Activated naive CD8-positive, alpha-beta T cell treated with anti-CD3 and anti-CD28 coated beads for 36 hours (primary cell): ENCODE data around the gene PDCD1. TPM values are rescaled to one million over a fixed set of nuclear protein-coding genes. Genes with fewer than 3 reads are reported as not detected.

Source experiments
- DNase-seq: peaks from one replicate; pipeline ENCODE4 v3.0.0; 2021
- H3K27ac Mint-ChIP-seq: one replicate; pipeline ENCODE4 v1.8.0; 2022; ENCODE audit warnings: mild to moderate bottlenecking, moderate library complexity, mixed read lengths
- H3K27me3 Mint-ChIP-seq: one replicate; pipeline ENCODE4 v1.8.0; 2022; ENCODE audit warnings: mild to moderate bottlenecking, mixed read lengths
- H3K36me3 Mint-ChIP-seq: one replicate; pipeline ENCODE4 v1.8.0; 2021; ENCODE audit warnings: mild to moderate bottlenecking, mixed read lengths
- H3K4me1 Mint-ChIP-seq: one replicate; pipeline ENCODE4 v1.8.0; 2021; ENCODE audit warnings: mixed read lengths
- H3K4me3 Mint-ChIP-seq: one replicate; pipeline ENCODE4 v1.8.0; 2022; ENCODE audit warnings: mild to moderate bottlenecking, moderate library complexity, mixed read lengths
- H3K9me3 Mint-ChIP-seq: one replicate; pipeline ENCODE4 v1.8.0; 2022; ENCODE audit warnings: mixed read lengths
- total RNA-seq, 2 experiments: library from RNA; stranded (reverse); gene quantifications; one replicate each; pipeline ENCODE4 v1.2.3, GENCODE V29; 2021

The PDCD1 gene
- total RNA-seq, 2 experiments from 2014 or later = 24.3 TPM

DNA sequence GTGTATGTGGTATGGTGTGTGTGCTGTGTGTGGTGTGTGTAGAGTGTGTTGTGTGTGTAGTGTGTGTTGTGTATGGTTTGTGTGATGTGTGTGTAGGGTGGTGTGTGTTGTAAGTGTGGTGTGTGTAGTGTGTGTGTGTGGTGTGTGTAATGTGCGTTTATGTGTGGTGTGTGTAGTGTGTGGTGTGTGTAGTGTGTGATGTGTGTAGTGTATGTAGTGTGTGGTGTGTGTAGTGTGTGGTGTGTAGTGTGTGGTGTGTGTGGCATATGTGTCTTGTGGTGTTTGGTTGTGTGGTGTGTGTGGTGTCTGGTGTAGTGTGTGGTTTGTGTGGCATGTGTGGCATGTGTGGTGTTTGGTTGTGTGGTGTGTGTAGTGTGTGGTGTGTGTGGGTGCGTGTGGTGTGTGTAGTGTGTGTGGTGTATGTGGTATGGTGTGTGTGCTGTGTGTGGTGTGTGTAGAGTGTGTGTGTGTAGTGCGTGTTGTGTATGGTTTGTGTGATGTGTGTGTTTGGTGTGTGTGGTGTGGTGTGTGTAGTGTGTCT is 6.8 kb upstream of the PDCD1 start:
- Mint-ChIP-seq H3K27me3 (peaks cover 32% of the 10 kb centered on the region), H3K27ac (no peak overlapping the region), H3K4me1 (peaks cover 65% of the 10 kb centered on the region), H3K36me3 (peaks cover 16% of the 10 kb centered on the region), H3K9me3 (peaks cover 13% of the 10 kb centered on the region), H3K4me3 (no peak overlapping the region)
- no peak for DNase-seq

DNA sequence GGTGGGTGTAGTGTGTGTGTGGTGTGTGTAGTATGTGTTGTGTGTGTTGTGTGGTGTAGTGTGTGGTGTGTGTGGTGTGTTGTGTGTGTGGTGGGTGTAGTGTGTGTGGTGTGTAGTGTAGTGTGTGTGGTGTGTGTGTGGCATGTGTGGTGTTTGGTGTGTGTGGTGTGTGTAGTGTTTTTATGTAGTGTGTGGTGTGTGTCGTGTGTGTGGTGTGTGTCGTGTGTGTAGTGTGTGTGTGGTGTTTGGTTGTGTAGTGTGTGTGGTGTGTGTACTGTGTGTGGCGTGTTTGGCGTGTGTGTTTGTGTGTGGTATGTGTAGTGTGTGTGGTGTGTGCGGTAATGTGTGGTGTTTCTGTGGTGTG is 6.1 kb upstream of the PDCD1 start:
- H3K9me3 Mint-ChIP-seq = peaks cover 13% of the 10 kb centered on the region
- H3K27ac Mint-ChIP-seq = peak overlapping the region; percentile 18
- DNase-seq = no peak
- peaks cover 66% of the 10 kb centered on the region for H3K4me1 Mint-ChIP-seq
- H3K36me3 Mint-ChIP-seq = peaks cover 16% of the 10 kb centered on the region
- peaks cover 32% of the 10 kb centered on the region for H3K27me3 Mint-ChIP-seq
- no peak overlapping the region for H3K4me3 Mint-ChIP-seq

DNA sequence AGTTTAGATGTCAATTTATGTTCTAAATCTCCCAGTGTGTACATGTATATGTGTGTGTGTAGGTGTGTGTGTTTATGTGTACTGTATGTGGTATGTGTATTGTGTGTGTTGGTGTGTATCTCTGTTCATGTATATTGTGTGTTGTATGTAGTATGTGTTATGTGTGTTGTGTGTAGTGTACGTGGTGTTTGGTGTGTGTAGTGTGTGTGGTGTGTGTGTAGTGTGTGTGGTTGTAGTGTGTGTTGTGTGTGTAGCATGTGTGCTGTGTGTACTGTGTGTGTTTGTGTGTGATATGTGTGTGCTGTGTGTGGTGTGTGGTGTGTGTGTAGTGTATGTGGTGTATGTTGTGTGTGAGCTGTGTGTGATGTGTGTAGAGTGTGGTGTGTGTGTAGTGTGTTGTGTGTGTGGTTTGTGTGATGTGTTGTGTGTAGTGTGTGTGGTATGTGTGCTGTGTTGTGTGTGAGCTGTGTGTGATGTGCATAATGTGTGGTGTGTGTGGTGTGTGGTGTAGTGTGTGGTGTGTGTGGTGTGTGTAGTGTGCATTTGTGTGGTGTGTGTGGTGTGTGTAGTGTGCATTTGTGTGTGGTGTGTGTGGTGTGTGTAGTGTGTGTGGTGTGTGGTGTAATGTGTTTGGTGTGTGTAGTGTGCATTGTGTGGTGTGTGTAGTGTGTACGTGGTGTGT is 5.6 kb upstream of the PDCD1 start:
- Mint-ChIP-seq H3K4me3 (peak overlapping the region; percentile 19), H3K36me3 (peaks cover 16% of the 10 kb centered on the region), H3K27ac (peak overlapping the region; percentile 58), H3K4me1 (peaks cover 68% of the 10 kb centered on the region), H3K27me3 (peaks cover 32% of the 10 kb centered on the region), H3K9me3 (peaks cover 13% of the 10 kb centered on the region)
- DNase-seq = no peak

DNA sequence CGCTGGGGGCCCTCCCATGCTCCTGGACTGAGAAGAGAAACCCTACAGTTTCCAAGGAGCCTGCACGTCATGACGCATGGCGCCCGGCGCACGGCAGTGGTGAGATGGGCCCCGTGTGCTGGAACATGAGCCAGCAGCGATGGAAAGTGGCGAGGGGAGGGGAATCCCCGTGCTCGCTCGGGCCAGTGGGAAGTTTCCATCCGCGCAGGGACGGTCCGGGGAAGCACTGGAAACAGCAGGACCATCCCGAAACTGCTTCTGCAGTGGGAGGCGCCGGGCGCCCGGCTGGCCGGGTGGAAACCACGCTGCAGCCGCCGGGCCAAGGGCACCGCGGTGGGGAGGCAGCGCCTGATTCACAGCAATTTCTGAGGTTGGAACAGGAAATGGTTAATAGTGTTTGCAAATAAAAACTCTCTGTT is 4.9 kb upstream of the PDCD1 start:
- Mint-ChIP-seq H3K27me3 (peaks cover 32% of the 10 kb centered on the region), H3K27ac (peak overlapping the region; percentile 86), H3K4me1 (peaks cover 60% of the 10 kb centered on the region), H3K36me3 (peaks cover 16% of the 10 kb centered on the region), H3K9me3 (peaks cover 13% of the 10 kb centered on the region), H3K4me3 (peak overlapping the region; percentile 24)
- DNase-seq = peak; percentile 83

DNA sequence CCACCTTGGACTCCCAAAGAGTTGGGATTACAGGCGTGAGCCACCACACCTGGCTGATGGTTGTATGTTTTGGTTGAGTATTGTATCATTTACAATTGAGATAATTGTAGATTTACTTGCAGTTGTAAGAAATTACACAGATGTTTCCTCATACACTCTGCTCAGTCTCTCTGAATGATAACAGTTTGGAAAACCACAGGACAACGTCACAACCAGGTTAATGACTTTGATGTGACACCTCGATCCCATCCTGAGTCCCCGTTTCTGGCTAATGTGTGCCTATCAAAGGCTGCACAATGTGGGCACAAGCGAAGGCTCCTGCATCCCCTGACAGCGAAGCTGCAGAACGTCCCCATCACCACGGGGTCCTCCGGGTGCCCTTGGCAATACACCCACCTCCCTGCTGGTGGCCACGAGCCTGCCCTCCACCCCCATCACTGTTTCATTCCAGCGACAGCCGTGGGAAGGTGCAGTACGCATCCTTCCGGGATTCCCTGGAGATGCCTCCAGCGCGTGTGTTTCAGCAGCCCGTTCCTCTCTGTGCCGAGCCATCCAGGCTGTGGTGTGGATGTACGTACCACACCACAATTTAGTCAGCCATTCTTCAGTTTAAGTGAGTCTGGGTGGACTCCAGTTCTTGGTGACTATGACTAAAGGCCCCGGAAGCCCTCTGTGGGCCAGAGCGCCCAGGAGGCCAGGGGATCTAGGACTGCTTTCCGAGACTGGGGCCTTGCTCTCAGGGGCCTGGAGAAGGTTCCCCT is 4.3 kb upstream of the PDCD1 start:
- Mint-ChIP-seq H3K9me3 (peaks cover 13% of the 10 kb centered on the region), H3K4me3 (peak overlapping the region; percentile 24), H3K4me1 (peaks cover 57% of the 10 kb centered on the region), H3K27me3 (peaks cover 32% of the 10 kb centered on the region), H3K27ac (peak overlapping the region; percentile 86), H3K36me3 (peaks cover 16% of the 10 kb centered on the region)
- DNase-seq = no peak

DNA sequence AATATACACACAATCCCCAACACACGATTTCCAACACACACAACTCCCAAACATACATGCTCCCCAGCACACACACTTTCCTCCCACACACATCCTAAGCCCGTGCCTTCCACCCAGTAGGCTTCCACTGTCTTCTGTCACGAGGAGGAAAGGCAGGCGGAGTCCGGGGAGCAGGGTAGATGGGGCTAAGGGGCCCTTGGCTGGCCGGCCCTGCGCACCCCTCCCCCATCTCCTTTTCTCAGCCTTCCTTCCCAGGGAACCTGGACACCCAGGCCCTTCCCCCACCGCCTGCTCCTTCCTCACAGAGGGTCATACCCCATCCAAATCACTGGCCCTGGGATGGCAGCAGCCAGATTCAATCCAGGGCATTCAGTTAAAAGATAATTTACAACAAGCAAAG is 3.4 kb upstream of the PDCD1 start:
- H3K4me1 Mint-ChIP-seq = peaks cover 56% of the 10 kb centered on the region
- H3K36me3 Mint-ChIP-seq = peaks cover 16% of the 10 kb centered on the region
- H3K27ac Mint-ChIP-seq = peak overlapping the region; percentile 37
- H3K4me3 Mint-ChIP-seq = no peak overlapping the region
- no peak for DNase-seq
- peaks cover 32% of the 10 kb centered on the region for H3K27me3 Mint-ChIP-seq
- peaks cover 13% of the 10 kb centered on the region for H3K9me3 Mint-ChIP-seq

DNA sequence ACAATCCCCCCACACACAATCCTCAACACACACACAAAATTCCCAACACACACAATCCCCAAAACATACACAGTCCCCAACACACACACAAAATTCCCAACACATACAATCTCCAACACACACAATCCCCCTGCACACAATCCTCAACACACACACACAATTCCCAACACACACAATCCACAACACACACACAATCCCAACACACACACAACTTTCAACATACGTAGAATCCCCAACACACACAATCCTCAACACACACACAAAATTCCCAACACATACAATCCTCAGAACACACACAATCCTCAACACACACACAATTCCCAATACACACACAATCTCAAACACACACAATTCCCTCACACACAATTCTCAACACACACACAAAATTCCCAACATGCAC is 2.6 kb upstream of the PDCD1 start:
- H3K27ac Mint-ChIP-seq = peak overlapping the region; percentile 66
- peaks cover 32% of the 10 kb centered on the region for H3K27me3 Mint-ChIP-seq
- H3K9me3 Mint-ChIP-seq = peaks cover 13% of the 10 kb centered on the region
- peaks cover 16% of the 10 kb centered on the region for H3K36me3 Mint-ChIP-seq
- no peak for DNase-seq
- H3K4me3 Mint-ChIP-seq = no peak overlapping the region
- peaks cover 63% of the 10 kb centered on the region for H3K4me1 Mint-ChIP-seq

DNA sequence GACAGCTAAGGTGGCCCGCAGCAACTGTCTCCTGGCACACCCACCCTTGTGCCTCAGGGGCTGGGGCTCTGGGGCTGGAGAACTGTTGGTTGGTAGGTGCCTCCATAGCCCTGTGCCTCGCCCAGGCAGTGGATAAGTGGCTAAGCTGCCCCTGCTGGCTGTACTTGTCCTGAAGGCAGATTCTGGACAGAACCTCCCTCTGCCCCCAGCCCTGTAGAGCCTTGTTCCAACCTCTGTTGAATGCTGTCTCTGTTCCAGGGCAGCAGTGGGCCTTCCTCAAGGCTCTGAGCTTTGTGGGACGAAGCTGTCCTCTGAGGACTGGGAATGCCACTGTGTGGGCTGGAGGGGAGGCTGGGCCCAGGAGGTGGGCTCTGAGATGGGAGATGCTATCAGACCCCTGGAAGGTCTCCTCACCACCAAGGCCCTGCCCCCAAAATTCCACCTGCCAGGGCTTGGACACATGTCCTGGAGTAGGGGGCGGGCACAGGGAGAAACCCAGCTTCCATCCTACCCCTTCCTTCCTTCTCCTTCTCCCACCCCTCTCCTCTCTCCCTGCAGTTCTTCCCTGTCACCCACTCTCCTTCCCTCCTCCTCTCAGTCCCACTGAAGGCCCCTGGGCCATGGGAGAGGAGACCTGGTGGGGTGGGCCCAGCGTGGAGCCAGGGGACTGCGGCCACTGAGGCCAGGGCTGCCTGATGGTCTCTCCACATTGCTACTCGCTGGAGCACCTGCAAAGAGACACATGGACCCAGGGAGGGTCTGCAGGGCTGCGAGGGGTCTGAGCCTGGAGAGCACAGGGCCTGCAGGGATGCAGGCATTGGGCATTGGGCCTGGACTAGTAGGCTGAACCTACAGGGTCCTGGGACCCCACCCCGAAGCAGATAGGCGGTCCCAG is 1.7 kb upstream of the PDCD1 start:
- peaks cover 16% of the 10 kb centered on the region for H3K36me3 Mint-ChIP-seq
- H3K9me3 Mint-ChIP-seq = peaks cover 13% of the 10 kb centered on the region
- H3K4me3 Mint-ChIP-seq = peak overlapping the region; percentile 5
- peak; percentile 6 for DNase-seq
- H3K27ac Mint-ChIP-seq = peak overlapping the region; percentile 94
- peaks cover 27% of the 10 kb centered on the region for H3K27me3 Mint-ChIP-seq
- H3K4me1 Mint-ChIP-seq = peaks cover 61% of the 10 kb centered on the region

DNA sequence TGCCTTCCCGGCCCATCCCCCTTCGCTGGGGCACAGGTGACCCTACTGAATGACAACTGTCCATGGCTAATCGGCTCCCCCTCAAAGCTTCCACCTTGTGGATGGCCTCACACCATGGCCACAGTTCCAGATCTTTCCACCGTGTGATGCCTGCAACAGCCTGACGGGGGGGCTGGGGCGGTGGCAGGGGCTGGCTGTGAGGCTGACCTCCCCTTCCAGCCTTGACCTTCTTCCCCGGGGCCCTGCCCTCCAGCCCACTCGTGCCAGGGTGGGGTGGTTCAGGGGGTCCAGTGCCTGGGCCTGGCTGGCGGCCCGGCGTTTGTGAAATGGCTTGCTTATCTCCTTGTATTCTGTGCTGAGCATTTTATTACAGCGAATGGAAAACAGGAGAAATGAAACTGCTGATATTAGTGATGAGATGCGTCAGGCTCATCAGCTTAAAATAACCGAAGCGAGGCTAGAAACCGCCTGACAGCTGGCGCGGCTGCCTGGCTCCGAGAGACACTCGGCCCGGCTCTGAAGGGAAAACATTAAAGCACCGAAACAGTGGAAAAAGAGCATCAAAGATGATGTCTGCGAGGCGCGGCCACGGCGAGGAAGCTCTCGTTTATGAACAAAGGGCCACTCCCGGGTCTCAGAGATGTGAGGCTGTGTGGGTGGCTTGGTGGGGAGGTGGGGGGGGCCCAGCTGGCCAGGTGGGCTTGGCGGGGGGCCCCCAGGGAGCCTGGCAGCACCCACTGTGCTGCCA is 916 bp upstream of the PDCD1 start:
- Mint-ChIP-seq H3K36me3 (peaks cover 14% of the 10 kb centered on the region), H3K9me3 (peaks cover 9% of the 10 kb centered on the region), H3K27me3 (peaks cover 19% of the 10 kb centered on the region), H3K27ac (peak overlapping the region; percentile 94), H3K4me3 (peak overlapping the region; percentile 74), H3K4me1 (peaks cover 53% of the 10 kb centered on the region)
- DNase-seq = peak; percentile 88

DNA sequence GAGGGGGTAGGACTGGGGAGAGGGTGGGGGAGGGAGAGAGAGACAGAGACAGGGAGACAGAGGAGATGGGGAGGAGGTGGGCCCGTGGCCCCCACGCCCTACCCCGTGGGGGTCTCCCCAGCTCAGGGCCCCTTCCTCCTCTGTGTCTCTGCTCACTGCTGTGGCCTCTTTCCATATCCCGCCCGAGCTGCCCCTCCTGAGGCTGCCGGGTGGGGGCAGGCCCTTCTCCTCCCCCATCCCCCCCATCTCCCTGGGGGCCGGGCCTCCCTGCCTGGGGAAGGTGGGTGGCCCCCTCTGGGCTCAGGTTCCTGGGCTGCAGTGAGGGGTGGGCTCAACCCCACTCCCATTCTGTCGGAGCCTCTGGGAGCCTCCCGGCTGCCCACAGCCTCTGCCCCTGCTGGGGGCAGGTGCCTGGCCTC is 332 bp upstream of the PDCD1 start:
- Mint-ChIP-seq H3K4me3 (peak overlapping the region; percentile 85), H3K4me1 (peaks cover 47% of the 10 kb centered on the region), H3K27me3 (peaks cover 13% of the 10 kb centered on the region), H3K27ac (peak overlapping the region; percentile 94), H3K36me3 (peaks cover 9% of the 10 kb centered on the region), H3K9me3 (peaks cover 3% of the 10 kb centered on the region)
- DNase-seq = peak; percentile 61

DNA sequence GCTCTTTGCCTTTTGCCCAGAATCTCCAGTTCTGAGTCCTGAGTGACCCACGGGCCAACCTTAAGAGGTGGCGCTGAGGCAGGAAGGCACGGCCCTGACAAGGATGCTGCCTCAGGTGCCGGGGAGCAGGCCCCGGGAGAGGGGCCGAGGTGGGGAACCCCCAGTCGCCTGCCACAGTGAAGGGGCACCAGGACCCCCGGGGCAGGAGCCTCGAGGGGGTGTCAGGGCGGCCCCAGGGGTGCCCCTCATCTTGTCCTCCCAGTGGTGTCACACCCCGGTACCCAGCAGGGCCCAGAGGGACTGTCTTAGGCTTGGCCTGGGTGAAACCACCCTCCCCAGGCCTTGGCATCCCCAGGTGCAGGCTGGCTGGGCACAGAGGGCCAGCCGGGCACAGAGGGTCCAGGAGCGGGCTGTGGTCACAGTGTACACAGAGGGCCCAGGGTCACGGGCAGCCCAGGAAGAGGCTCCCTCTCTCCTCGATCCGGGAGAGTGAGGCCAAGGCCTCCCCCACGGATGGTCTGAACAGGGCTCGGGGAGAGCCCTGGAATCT is 1.0 kb downstream of the PDCD1 start:
- peaks cover 9% of the 10 kb centered on the region for H3K36me3 Mint-ChIP-seq
- no peak for DNase-seq
- H3K27me3 Mint-ChIP-seq = peaks cover 12% of the 10 kb centered on the region
- peak overlapping the region; percentile 85 for H3K4me3 Mint-ChIP-seq
- H3K4me1 Mint-ChIP-seq = peaks cover 37% of the 10 kb centered on the region
- H3K9me3 Mint-ChIP-seq = peaks cover 2% of the 10 kb centered on the region
- peak overlapping the region; percentile 83 for H3K27ac Mint-ChIP-seq

DNA sequence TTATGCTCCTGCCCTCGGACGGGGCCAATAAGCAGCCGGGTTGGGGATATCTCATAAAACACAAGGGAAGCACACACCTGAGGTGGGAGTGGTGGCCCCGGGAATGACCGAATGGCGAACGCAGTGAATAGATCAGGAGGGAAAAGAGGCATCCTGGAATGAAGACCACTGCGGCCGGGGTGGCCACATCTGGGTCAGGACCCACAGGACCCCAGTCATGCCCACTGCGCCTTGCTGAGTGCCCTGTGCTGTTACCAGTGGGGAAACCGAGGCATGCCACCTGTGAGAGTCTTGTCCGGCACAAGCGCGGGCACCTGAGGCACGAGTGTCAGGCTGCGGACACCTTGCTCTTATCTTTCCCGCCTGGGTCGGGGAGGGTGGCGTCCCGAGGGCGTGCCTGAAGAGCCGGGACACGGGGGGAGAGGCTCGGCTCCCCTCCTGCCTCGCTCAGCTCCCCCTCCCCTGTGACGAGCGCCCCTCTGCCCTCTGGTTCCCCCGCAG is 1.6 kb downstream of the PDCD1 start:
- peaks cover 9% of the 10 kb centered on the region for H3K36me3 Mint-ChIP-seq
- H3K4me3 Mint-ChIP-seq = peak overlapping the region; percentile 85
- peaks cover 33% of the 10 kb centered on the region for H3K4me1 Mint-ChIP-seq
- peaks cover 2% of the 10 kb centered on the region for H3K9me3 Mint-ChIP-seq
- no peak for DNase-seq
- no peak overlapping the region for H3K27ac Mint-ChIP-seq
- H3K27me3 Mint-ChIP-seq = peaks cover 8% of the 10 kb centered on the region

DNA sequence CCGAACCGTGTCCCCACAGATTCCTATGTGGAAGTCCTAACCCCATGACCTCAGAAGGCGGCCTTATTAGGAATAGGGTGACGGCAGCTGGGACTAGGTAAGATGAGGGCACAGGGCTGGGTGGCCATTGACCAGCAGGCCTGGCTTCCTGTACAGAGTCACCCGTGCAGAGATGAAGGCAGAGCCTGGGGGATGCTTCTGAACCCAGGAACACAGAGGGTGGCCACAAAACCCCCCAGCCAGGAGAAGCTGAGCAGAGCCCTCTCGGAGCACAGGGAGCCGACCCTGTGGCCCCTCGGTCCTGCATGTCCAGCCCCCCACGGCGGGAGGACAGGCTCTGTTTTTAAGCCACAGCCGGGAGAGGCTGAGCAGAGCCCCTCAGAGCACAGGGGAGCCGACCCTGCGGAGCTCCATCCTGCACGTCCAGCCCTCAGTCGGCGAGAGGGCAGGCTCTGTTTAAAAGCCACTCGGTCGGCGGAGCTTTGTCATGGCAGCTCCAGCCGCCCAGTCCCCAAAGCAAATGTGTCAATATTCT is 2.7 kb downstream of the PDCD1 start:
- no peaks in the 10 kb centered on the region for H3K36me3 Mint-ChIP-seq

More for the DNA sequence above, 2.7 kb downstream of the PDCD1 start:
- peak overlapping the region; percentile 22 for H3K4me3 Mint-ChIP-seq
- H3K27me3 Mint-ChIP-seq = no peaks in the 10 kb centered on the region
- H3K27ac Mint-ChIP-seq = no peak overlapping the region
- no peak for DNase-seq
- H3K9me3 Mint-ChIP-seq = no peaks in the 10 kb centered on the region
- H3K4me1 Mint-ChIP-seq = peaks cover 22% of the 10 kb centered on the region
